Psoas muscle (tissue), 8 donors: ENCODE results near the gene CTNND2. TPM values are rescaled to one million over a fixed set of nuclear protein-coding genes. Genes with fewer than 3 reads are reported as not detected.
"Not testable (repeated sequence)": the region's sequence is repeated elsewhere in the genome, so short reads cannot be mapped to it uniquely, and the experiment has no call there.

ENCODE experiments used
- ATAC-seq, 4 donors: fragments of 200-7000 bp; cut with Tn5 transposase; one replicate each; pipeline ENCODE4 v1.9.1; 2020; ENCODE audit warnings: moderate library complexity in 3 of 4, mild to moderate bottlenecking in 2 of 4
- DNase-seq, 2 donors: peaks; one replicate each; pipeline ENCODE4 v3.0.0-alpha.2; 2020
- H3K27ac ChIP-seq: fragments of 200-600 bp; one replicate; pipeline ENCODE4 v1.8.0; 2022
- H3K27me3 ChIP-seq, 3 donors: fragments of 200-600 bp in 1 of 3; one replicate each; pipeline versions ENCODE4 v1.6.1 to v1.8.0; 2013 to 2022; ENCODE audit warnings: low read length in 2 of 3, mild to moderate bottlenecking in 2 of 3, moderate library complexity in 1 of 3; ENCODE audit not compliant: insufficient read depth in 3 of 3
- H3K36me3 ChIP-seq, 2 donors: fragments of 200-600 bp in 1 of 2; one replicate each; pipeline versions ENCODE4 v1.6.1 to v1.8.0; 2013 to 2022; ENCODE audit warnings: low read depth in 1 of 2, mild to moderate bottlenecking in 1 of 2, moderate library complexity in 1 of 2; ENCODE audit not compliant: insufficient read depth in 1 of 2
- H3K4me1 ChIP-seq: fragments of 200-600 bp; one replicate; pipeline ENCODE4 v1.8.0; 2022
- H3K4me3 ChIP-seq: fragments of 200-600 bp; one replicate; pipeline ENCODE4 v1.8.0; 2022; ENCODE audit warnings: mild to moderate bottlenecking
- H3K9me3 ChIP-seq: fragments of 200-600 bp; one replicate; pipeline ENCODE4 v1.8.0; 2022
- WGBS, 3 donors: extraction: QIAGEN DNeasy Blood & Tissue Kit; methylation state at CpG; one replicate each; pipeline versions ENCODE4 v1.1.6 to v1.1.7; 2013; 5-methylcytosine and 5-hydroxymethylcytosine counted together
- intact Hi-C, 2 donors: fragments of 100-400 bp; cut with DNase I; formaldehyde crosslinking; loops; one replicate each; pipeline versions ENCODE4 v1.11.0 to v1.14.2; 2022
- polyA plus RNA-seq, 3 donors: library from polyadenylated mRNA; stranded (reverse); fragments of 200-250 nt; gene quantifications; one replicate each; pipeline ENCODE4 v1.2.3, GENCODE V29; 2013
- total RNA-seq, 4 donors: library from RNA; stranded (reverse); fragmentation: NEBNext Ultra II Directional in 2 of 4; extraction: Animal tissue kit (Norgen Biotek cat#: 25700) in 2 of 4; gene quantifications; one replicate each; pipeline versions ENCODE4 v1.2.1 to v1.2.4, GENCODE V29; 2021 to 2023
- TF ChIP-seq, protein P1 (sequence below): fragments of 200-600 bp; IDR thresholded peaks from one replicate; pipeline ENCODE4 v1.8.0; 2022; ENCODE audit warnings: antibody characterized with exemption
- donor health status: healthy with polysubstance abuse.
- donor health status: DM: no; HTN: no; CAD: no; lungs with moderate emphysema.
- donor health status: Bipolar disorder and iron deficiency.
- donor health status: healthy.
- donor health status: DM: yes; HTN: yes; CAD: no.
- donor health status: DM: no; HTN: no; CAD: no.
- donor health status: DM: no; HTN: no; CAD: no.
- donor health status: DM: yes; HTN: yes; CAD: no.

The CTNND2 gene
- total and polyA plus RNA-seq, 7 donors, result 0.09 to 0.14 (median 0.13) TPM; not detected in 4

- TF ChIP-seq, protein P1, sequence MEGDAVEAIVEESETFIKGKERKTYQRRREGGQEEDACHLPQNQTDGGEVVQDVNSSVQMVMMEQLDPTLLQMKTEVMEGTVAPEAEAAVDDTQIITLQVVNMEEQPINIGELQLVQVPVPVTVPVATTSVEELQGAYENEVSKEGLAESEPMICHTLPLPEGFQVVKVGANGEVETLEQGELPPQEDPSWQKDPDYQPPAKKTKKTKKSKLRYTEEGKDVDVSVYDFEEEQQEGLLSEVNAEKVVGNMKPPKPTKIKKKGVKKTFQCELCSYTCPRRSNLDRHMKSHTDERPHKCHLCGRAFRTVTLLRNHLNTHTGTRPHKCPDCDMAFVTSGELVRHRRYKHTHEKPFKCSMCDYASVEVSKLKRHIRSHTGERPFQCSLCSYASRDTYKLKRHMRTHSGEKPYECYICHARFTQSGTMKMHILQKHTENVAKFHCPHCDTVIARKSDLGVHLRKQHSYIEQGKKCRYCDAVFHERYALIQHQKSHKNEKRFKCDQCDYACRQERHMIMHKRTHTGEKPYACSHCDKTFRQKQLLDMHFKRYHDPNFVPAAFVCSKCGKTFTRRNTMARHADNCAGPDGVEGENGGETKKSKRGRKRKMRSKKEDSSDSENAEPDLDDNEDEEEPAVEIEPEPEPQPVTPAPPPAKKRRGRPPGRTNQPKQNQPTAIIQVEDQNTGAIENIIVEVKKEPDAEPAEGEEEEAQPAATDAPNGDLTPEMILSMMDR, result no peak
- Histone ChIP-seq H3K9me3 (no peaks in the 10 kb centered on the region), H3K4me3 (no peak overlapping the region), H3K4me1 (no peaks in the 10 kb centered on the region), H3K36me3 (no peaks in the 10 kb centered on the region), H3K27me3 (peaks cover 0 to 3% (median 3%) of the 10 kb centered on the region in 3 donors), H3K27ac (no peak overlapping the region)
- DNase-seq, result no peak
- no peak for ATAC-seq
- intact Hi-C loops, result no loop called here
- whole genome bisulfite sequencing, 3 donors, result 25 to 35% (median 29%) methylated on average over 12 of the region's 12 CpGs
Observed at GRCh38 chr5:11075035-11075805, 829.0 kb downstream of the CTNND2 start.

DNA sequence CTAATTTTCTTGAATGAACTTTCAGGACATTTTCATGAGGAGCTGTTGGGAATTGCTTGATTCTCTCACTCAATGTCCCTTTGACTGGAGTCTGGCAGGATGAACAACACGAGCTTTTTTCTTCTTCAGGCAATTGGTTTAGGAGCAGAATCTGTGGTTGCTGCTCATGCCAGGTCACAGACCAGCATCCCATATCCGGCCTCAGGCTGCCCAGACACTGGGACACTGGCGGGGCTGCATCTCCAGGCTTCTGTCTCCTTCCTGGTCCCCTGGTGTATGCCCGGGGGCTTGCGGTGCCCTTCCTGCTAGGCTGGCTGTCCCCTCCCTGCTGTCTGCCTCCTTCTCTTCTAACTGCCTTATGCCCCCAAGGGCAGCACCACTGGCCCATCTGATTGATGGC, 831.7 kb downstream of the CTNND2 start:
- DNase-seq (no peak), ATAC-seq (no peak)
- intact Hi-C loops, result no loop called here
- peaks cover 3% of the 10 kb centered on the region for H3K9me3 ChIP-seq
- no peaks in the 10 kb centered on the region for H3K4me1 ChIP-seq
- peaks cover 0 to 2% (median 0%) of the 10 kb centered on the region in 3 donors for H3K27me3 ChIP-seq
- TF ChIP-seq, protein P1, result no peak
- 63 to 72% (median 69%) methylated on average over 5 of the region's 5 CpGs for WGBS, 3 donors
- H3K4me3 ChIP-seq, result no peak overlapping the region
- H3K36me3 ChIP-seq, result no peaks in the 10 kb centered on the region
- H3K27ac ChIP-seq, result no peak overlapping the region

DNA sequence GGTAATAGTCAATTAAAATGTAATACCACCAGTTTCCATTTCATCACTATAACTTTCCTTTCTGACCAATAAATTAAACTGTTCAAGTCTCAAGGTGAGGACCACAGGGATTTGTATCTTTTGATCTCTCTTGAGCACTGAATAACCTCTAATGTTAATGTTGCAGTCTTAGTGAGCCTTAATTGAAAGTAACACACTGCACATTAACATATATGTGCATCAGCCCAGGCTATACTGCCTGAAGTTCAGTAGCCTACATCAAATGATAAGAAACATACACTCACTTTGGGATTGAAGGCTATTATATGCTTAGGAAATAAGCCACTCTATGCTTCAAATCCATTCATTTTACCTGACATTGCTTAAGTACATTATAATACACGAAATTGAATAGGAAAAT, 832.2 kb downstream of the CTNND2 start:
- Histone ChIP-seq H3K36me3 (no peaks in the 10 kb centered on the region), H3K27ac (no peak overlapping the region), H3K9me3 (peaks cover 3% of the 10 kb centered on the region), H3K4me1 (no peaks in the 10 kb centered on the region), H3K27me3 (no peaks in the 10 kb centered on the region), H3K4me3 (no peak overlapping the region)
- no peak for ATAC-seq
- intact Hi-C loops, result no loop called here
- DNase-seq, result no peak
- WGBS, 3 donors, result 69 to 76% (median 72%) methylated on average over 1 of the region's 1 CpG
- TF ChIP-seq, protein P1, result no peak

DNA sequence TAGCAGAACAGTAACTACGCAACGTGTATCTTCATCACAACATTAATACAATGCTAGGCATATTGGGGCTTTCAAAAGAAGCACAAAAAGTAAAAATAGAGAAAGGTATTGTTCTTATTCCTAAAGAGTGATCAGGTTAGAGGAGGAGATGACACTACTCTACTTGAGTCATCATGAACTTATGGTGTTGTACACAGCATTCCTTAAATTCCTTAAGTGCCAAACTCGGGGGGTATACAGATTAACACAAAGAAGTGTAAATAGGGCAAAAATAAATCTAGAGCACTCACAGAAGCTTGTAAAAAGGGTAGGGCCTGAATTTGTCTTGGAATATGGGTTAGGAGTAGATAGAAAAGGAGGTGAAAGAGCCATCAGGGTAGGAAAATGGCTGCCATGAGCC, 835.2 kb downstream of the CTNND2 start:
- no peak for ATAC-seq
- WGBS, 3 donors, result 67 to 70% (median 68%) methylated on average over 3 of the region's 3 CpGs
- Histone ChIP-seq H3K27me3 (no peaks in the 10 kb centered on the region), H3K4me1 (no peaks in the 10 kb centered on the region), H3K4me3 (no peak overlapping the region), H3K9me3 (peaks cover 3% of the 10 kb centered on the region), H3K36me3 (no peaks in the 10 kb centered on the region), H3K27ac (no peak overlapping the region)
- intact Hi-C loops, result no loop called here
- TF ChIP-seq, protein P1, result no peak
- no peak for DNase-seq

DNA sequence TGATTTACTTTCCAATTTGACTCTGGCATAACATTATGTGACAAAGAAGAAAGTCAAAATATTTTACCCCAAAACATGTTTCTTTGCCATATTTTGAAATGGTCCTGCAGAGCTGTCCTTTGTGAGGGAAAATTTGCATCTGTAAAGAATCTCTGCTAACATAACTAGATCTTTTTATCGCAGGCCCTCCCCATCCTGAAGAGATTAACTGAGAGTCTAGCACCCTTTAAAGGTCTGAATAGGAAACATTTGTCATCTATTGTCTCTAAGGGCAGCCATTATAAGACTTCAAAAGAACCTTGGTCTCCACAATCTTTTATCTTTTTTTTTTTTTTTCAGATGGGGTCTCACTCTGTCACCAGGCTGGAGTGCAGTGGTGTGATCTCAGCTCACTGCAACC, 838.5 kb downstream of the CTNND2 start:
- H3K27me3 ChIP-seq, H3K4me3 ChIP-seq, intact Hi-C loops, H3K27ac ChIP-seq, H3K36me3 ChIP-seq, H3K4me1 ChIP-seq, H3K9me3 ChIP-seq, DNase-seq, ATAC-seq: not testable (repeated sequence)
- WGBS, 3 donors, result 84 to 90% (median 86%) methylated on average over 1 of the region's 1 CpG
